ENCODE results near the gene NAA40.

NAA40 gene

DNA sequence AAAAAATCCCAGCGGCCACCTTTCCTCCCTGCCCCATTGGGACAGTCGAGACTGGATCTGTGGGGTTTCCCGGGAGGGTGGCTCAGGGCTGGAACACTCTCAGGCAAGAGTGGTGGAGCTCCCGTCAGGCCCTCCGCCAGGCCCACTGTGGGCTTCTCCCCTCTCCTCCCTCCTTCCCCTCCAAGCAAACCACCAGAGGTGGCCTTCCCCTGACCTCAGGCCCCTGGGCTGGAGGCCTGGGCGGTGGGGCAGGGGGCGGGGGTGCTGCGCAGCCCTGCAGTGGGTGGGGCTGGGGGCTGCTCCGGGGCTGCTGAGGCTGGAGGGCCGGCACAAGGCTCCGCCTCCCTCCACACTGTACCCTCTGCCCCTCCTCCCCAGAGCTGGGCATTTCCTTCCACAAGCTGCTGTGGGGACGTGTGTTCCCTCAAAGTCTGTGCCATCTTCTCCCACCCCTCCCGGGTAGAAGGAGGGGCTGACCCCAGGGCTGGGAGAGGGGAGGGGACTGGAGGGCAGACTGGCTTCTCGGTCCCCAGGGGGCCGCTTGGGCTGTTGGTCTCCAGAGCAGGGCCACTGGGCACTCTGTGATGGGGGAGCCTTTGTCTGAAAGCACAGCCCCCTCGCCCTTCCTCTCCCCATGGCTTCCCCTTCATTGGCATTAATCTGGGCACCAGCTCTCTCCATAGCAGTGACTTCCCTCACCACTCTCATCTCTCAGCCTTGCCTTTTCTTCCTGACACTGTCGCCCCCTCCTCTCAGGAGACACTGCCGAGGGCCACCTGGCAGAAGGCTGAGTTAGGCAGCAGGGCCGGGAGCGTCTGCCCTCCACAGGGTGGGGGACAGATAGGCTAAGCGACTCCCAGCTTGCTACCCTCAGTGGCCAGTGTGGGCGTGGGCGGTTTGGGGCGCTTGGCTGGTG lies 29.0 kb upstream of the NAA40 start:
- no peaks in the 10 kb centered on the region for H3K4me1 ChIP-seq (ENCODE audit: low read depth, poor library complexity, severe bottlenecking)
- no peak overlapping the region for H3K27ac ChIP-seq
- H3K27me3 ChIP-seq (ENCODE audit: insufficient read depth, low read depth): peaks cover under 1% of the 10 kb centered on the region; the same call in 1 of the 2 replicates
- H3K9ac ChIP-seq: no peak overlapping the region
- H3K4me3 ChIP-seq (IDR thresholded peaks at IDR 0.05; ENCODE audit: insufficient read depth, low read depth, low read length): no peak overlapping the region
- TF ChIP-seq, protein P1, sequence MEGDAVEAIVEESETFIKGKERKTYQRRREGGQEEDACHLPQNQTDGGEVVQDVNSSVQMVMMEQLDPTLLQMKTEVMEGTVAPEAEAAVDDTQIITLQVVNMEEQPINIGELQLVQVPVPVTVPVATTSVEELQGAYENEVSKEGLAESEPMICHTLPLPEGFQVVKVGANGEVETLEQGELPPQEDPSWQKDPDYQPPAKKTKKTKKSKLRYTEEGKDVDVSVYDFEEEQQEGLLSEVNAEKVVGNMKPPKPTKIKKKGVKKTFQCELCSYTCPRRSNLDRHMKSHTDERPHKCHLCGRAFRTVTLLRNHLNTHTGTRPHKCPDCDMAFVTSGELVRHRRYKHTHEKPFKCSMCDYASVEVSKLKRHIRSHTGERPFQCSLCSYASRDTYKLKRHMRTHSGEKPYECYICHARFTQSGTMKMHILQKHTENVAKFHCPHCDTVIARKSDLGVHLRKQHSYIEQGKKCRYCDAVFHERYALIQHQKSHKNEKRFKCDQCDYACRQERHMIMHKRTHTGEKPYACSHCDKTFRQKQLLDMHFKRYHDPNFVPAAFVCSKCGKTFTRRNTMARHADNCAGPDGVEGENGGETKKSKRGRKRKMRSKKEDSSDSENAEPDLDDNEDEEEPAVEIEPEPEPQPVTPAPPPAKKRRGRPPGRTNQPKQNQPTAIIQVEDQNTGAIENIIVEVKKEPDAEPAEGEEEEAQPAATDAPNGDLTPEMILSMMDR (conservative IDR thresholded peaks at IDR 0.05; ENCODE audit: low read depth, low read length): no peak
- H2AFZ ChIP-seq (ENCODE audit: low read depth): no peak overlapping the region
- no peak overlapping the region for H3K4me2 ChIP-seq
- H3K36me3 ChIP-seq (ENCODE audit: insufficient read depth): no peaks in the 10 kb centered on the region
- H3K79me2 ChIP-seq (ENCODE audit: insufficient read depth, low read depth): no peaks in the 10 kb centered on the region
- H4K20me1 ChIP-seq (ENCODE audit: insufficient read depth): no peaks in the 10 kb centered on the region

DNA sequence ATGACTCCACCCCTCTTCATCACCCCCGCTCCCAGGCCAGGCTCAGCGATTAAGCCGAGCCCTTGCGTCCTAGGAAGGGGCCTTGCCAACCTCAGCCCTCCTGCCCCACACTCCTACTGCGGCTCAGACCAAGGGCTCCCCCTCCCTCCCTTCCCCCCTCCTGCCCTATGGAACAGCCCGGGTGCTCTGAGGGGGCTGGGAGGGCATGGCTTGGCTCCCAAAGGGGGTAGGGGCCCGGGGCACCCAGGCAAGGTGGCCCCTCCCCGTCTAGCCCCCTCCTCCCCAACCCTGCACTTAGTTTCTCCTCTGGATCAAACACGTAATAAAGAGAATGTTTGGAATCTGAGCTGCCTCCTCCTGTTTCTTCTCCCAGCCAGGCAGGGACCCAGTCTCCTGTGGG lies 28.1 kb upstream of the NAA40 start:
- TF ChIP-seq, protein P1 (conservative IDR thresholded peaks at IDR 0.05; ENCODE audit: low read depth, low read length): no peak
- Histone ChIP-seq H3K4me3 (IDR thresholded peaks at IDR 0.05; ENCODE audit: insufficient read depth, low read depth, low read length) (no peak overlapping the region), H2AFZ (ENCODE audit: low read depth) (no peak overlapping the region), H3K27ac (no peak overlapping the region), H3K9ac (no peak overlapping the region), H3K27me3 (ENCODE audit: insufficient read depth, low read depth) (peaks cover 5% of the 10 kb centered on the region; the same call in 1 of the 2 replicates), H4K20me1 (ENCODE audit: insufficient read depth) (no peaks in the 10 kb centered on the region), H3K4me1 (ENCODE audit: low read depth, poor library complexity, severe bottlenecking) (no peaks in the 10 kb centered on the region), H3K4me2 (no peak overlapping the region), H3K36me3 (ENCODE audit: insufficient read depth) (no peaks in the 10 kb centered on the region), H3K79me2 (ENCODE audit: insufficient read depth, low read depth) (no peaks in the 10 kb centered on the region)

DNA sequence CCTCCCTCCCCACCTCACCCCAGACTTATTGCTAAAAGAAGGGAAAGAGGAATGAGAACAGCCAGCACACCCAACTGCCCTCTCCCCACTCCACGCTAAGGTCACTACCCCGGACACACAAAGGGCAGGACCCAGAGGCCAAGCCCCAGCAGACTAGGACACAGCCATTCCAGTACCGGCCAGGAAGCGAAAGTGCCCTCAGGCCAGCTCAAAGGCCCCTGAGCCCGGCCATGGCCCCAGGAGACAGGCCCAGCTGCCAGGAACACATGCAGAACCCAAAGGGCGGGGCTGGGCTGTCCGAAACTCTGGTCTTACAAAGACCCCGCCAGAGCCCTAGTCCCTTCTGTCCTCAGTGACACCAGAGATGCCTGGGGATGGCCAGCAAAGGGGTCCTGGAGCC lies 27.4 kb upstream of the NAA40 start:
- no peaks in the 10 kb centered on the region for H3K36me3 ChIP-seq (ENCODE audit: insufficient read depth)
- H2AFZ ChIP-seq (ENCODE audit: low read depth): no peak overlapping the region
- no peak overlapping the region for H3K9ac ChIP-seq
- H3K4me2 ChIP-seq: no peak overlapping the region
- peaks cover 12% of the 10 kb centered on the region; the same call in 1 of the 2 replicates for H3K27me3 ChIP-seq (ENCODE audit: insufficient read depth, low read depth)
- no peaks in the 10 kb centered on the region for H4K20me1 ChIP-seq (ENCODE audit: insufficient read depth)
- peaks cover 4% of the 10 kb centered on the region for H3K4me1 ChIP-seq (ENCODE audit: low read depth, poor library complexity, severe bottlenecking)
- no peaks in the 10 kb centered on the region for H3K79me2 ChIP-seq (ENCODE audit: insufficient read depth, low read depth)
- H3K4me3 ChIP-seq (IDR thresholded peaks at IDR 0.05; ENCODE audit: insufficient read depth, low read depth, low read length): no peak overlapping the region
- TF ChIP-seq, protein P1 (conservative IDR thresholded peaks at IDR 0.05; ENCODE audit: low read depth, low read length): no peak
- no peak overlapping the region for H3K27ac ChIP-seq

DNA sequence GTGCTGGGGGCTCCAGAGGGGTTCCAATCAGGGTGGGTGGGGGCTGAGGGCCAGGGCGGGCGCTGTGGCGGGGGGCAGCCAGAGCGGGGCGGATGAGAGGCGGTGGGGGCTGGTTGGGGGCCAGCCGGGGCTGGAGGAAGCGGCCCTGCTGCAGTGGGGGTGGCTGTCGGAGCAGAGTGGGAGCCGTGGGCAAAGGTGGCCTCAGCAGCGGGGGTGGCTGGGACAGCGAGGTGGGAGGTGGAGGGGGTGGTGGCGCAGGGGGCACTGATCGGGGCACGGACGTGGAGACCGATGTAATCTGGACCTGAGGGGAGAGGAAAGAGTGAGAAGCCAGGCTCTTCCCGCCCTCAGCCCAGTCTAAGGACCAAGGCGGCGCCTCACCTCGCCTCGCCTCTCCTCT lies 26.9 kb upstream of the NAA40 start:
- Histone ChIP-seq H3K4me3 (IDR thresholded peaks at IDR 0.05; ENCODE audit: insufficient read depth, low read depth, low read length) (no peak overlapping the region), H3K27me3 (ENCODE audit: insufficient read depth, low read depth) (peaks cover 12% of the 10 kb centered on the region; the same call in 1 of the 2 replicates), H3K9ac (no peak overlapping the region), H3K27ac (no peak overlapping the region), H3K36me3 (ENCODE audit: insufficient read depth) (no peaks in the 10 kb centered on the region), H4K20me1 (ENCODE audit: insufficient read depth) (no peaks in the 10 kb centered on the region), H3K79me2 (ENCODE audit: insufficient read depth, low read depth) (no peaks in the 10 kb centered on the region), H2AFZ (ENCODE audit: low read depth) (no peak overlapping the region), H3K4me1 (ENCODE audit: low read depth, poor library complexity, severe bottlenecking) (peaks cover 4% of the 10 kb centered on the region), H3K4me2 (no peak overlapping the region)
- TF ChIP-seq, protein P1 (conservative IDR thresholded peaks at IDR 0.05; ENCODE audit: low read depth, low read length): no peak

Data from KMS-11 (cell line).